Epithelial cell of proximal tubule (primary cell): ENCODE data around the gene FOXF1. TPM values are rescaled to one million over a fixed set of nuclear protein-coding genes. Genes with fewer than 3 reads are reported as not detected.

Source experiments
- DNase-seq: peaks from one replicate; pipeline ENCODE4 v3.0.0-alpha.2; 2011; ENCODE audit warnings: low read depth
- H3K4me3 ChIP-seq: 2 replicates; pipeline ENCODE4 v1.5.1; 2011; ENCODE audit warnings: low read depth, mild to moderate bottlenecking, low read length
- CTCF ChIP-seq: conservative IDR thresholded peaks from 2 replicates; pipeline ENCODE4 v1.5.1; 2012; ENCODE audit warnings: low read depth, mild to moderate bottlenecking, low read length
- total RNA-seq: library from RNA; depleted of rRNA; stranded (reverse); fragments of >200 nt; gene quantifications from 2 replicates; pipeline ENCODE4 v1.2.3, GENCODE V29; 2015

Gene FOXF1
- total RNA-seq, 1 donor from 2014 or later: 0.12 TPM

- TF ChIP-seq CTCF: no peak
- no peak overlapping the region for H3K4me3 ChIP-seq
- no peak for DNase-seq
Measured at GRCh38 chr16:86534779-86535615, 24.7 kb downstream of the FOXF1 start.

GRCh38 chr16:86536621-86537020, 26.3 kb downstream of the FOXF1 start:
- H3K4me3 ChIP-seq: no peak overlapping the region
- TF ChIP-seq CTCF: no peak
- no peak for DNase-seq

GRCh38 chr16:86537486-86537885, 27.2 kb downstream of the FOXF1 start:
- no peak overlapping the region for H3K4me3 ChIP-seq
- DNase-seq: no peak
- no peak for TF ChIP-seq CTCF

GRCh38 chr16:86538196-86538780, 28.0 kb downstream of the FOXF1 start:
- no peak for DNase-seq
- no peak for TF ChIP-seq CTCF
- H3K4me3 ChIP-seq: no peak overlapping the region

GRCh38 chr16:86540894-86541293, 30.6 kb downstream of the FOXF1 start:
- DNase-seq: no peak
- H3K4me3 ChIP-seq: no peak overlapping the region
- TF ChIP-seq CTCF: no peak

GRCh38 chr16:86541560-86541959, 31.2 kb downstream of the FOXF1 start:
- DNase-seq: no peak

More at GRCh38 chr16:86541560-86541959, 31.2 kb downstream of the FOXF1 start:
- TF ChIP-seq CTCF: no peak
- no peak overlapping the region for H3K4me3 ChIP-seq
